ENCODE measurements around the gene CLCN7. TPM values are rescaled to one million over a fixed set of nuclear protein-coding genes. Genes with fewer than 3 reads are reported as not detected.

The CLCN7 gene
- total RNA-seq, 4 donors from 2014 or later, result 24.8 to 45.8 (median 38.4) TPM

GRCh38 chr16:1503110-1503955, 28.5 kb upstream of the CLCN7 start:
- no peak for DNase-seq
- no peak for TF ChIP-seq CTCF (IDR thresholded peaks at IDR 0.05 in 4 of 5, conservative IDR thresholded peaks at IDR 0.05 in 1 of 5)
- no peak for TF ChIP-seq POLR2A (IDR thresholded peaks at IDR 0.05)
- peaks cover 0 to 75% of the 10 kb centered on the region in 2 donors for H3K36me3 ChIP-seq

GRCh38 chr16:1502092-1503004, 27.5 kb upstream of the CLCN7 start:
- Histone ChIP-seq H3K9me3 (no peaks in the 10 kb centered on the region), H3K27ac (no peak overlapping the region), H3K36me3 (peaks cover 0 to 81% of the 10 kb centered on the region in 2 donors), H3K4me3 (no peak overlapping the region), H3K4me1 (no peaks in the 10 kb centered on the region), H3K27me3 (no peaks in the 10 kb centered on the region)
- in situ Hi-C loops (cut with MboI; ENCODE audit: low sequenced_read_pairs in 4 of 4) (no loop called here), intact Hi-C loops (cut with DNase I; ENCODE audit: low total_unique reads) (no loop called here)
- ATAC-seq (no peak), DNase-seq (no peak)
- no peak for TF ChIP-seq CTCF (IDR thresholded peaks at IDR 0.05 in 4 of 5, conservative IDR thresholded peaks at IDR 0.05 in 1 of 5)
- no peak for TF ChIP-seq POLR2A (IDR thresholded peaks at IDR 0.05)

More at GRCh38 chr16:1503110-1503955, 28.5 kb upstream of the CLCN7 start:
- no peaks in the 10 kb centered on the region for H3K9me3 ChIP-seq
- H3K4me3 ChIP-seq, result no peak overlapping the region
- no peaks in the 10 kb centered on the region for H3K27me3 ChIP-seq
- intact Hi-C loops (cut with DNase I; ENCODE audit: low total_unique reads), result no loop called here
- no peaks in the 10 kb centered on the region for H3K4me1 ChIP-seq
- no peak for ATAC-seq
- in situ Hi-C loops (cut with MboI; ENCODE audit: low sequenced_read_pairs in 4 of 4), result no loop called here
- H3K27ac ChIP-seq, result no peak overlapping the region

- no peak for TF ChIP-seq POLR2A (IDR thresholded peaks at IDR 0.05)
- TF ChIP-seq CTCF (IDR thresholded peaks at IDR 0.05 in 4 of 5, conservative IDR thresholded peaks at IDR 0.05 in 1 of 5), result no peak
- no peak overlapping the region for H3K4me3 ChIP-seq
- H3K4me1 ChIP-seq, result no peaks in the 10 kb centered on the region
- in situ Hi-C loops (cut with MboI; ENCODE audit: low sequenced_read_pairs in 4 of 4), result no loop called here
- no peaks in the 10 kb centered on the region for H3K27me3 ChIP-seq
- no peaks in the 10 kb centered on the region for H3K9me3 ChIP-seq
- H3K27ac ChIP-seq, result no peak overlapping the region
- H3K36me3 ChIP-seq, result peaks cover 0 to 81% of the 10 kb centered on the region in 2 donors
- no peak for DNase-seq
- intact Hi-C loops (cut with DNase I; ENCODE audit: low total_unique reads), result no loop called here
- no peak for ATAC-seq
Measured at GRCh38 chr16:1501630-1502029, 26.8 kb upstream of the CLCN7 start.

- no peak overlapping the region for H3K4me3 ChIP-seq
- no peak for DNase-seq
- intact Hi-C loops (cut with DNase I; ENCODE audit: low total_unique reads) (no loop called here), in situ Hi-C loops (cut with MboI; ENCODE audit: low sequenced_read_pairs in 4 of 4) (no loop called here)
- H3K27ac ChIP-seq, result no peak overlapping the region
- ATAC-seq, result no peak
- H3K9me3 ChIP-seq, result no peaks in the 10 kb centered on the region
- H3K36me3 ChIP-seq, result peaks cover 0 to 83% of the 10 kb centered on the region in 2 donors
- H3K27me3 ChIP-seq, result no peaks in the 10 kb centered on the region
- TF ChIP-seq POLR2A (IDR thresholded peaks at IDR 0.05), result no peak
- TF ChIP-seq CTCF (IDR thresholded peaks at IDR 0.05 in 4 of 5, conservative IDR thresholded peaks at IDR 0.05 in 1 of 5), result no peak
- H3K4me1 ChIP-seq, result no peaks in the 10 kb centered on the region
Measured at GRCh38 chr16:1500465-1501150, 25.8 kb upstream of the CLCN7 start.
